SJCRH30 (cell line): ENCODE data around the gene JAZF1. TPM values are rescaled to one million over a fixed set of nuclear protein-coding genes. Genes with fewer than 3 reads are reported as not detected.

ENCODE experiments used
- DNase-seq, 2 experiments: peaks; one replicate each; pipeline ENCODE4 v3.0.0-alpha.2; 2015 to 2020
- H3K27ac ChIP-seq: fragments of 250-450 bp; sonication (Bioruptor Pico); 2 replicates; pipeline ENCODE4 v1.5.1; 2020; ENCODE audit warnings: mild to moderate bottlenecking, moderate library complexity
- H3K27me3 ChIP-seq: fragments of 250-450 bp; sonication (Bioruptor Pico); 2 replicates; pipeline ENCODE4 v1.5.1; 2020; ENCODE audit warnings: mild to moderate bottlenecking, moderate library complexity
- H3K36me3 ChIP-seq: fragments of 250-450 bp; sonication (Bioruptor Pico); 2 replicates; pipeline ENCODE4 v1.5.1; 2020; ENCODE audit warnings: mild to moderate bottlenecking, moderate library complexity
- H3K4me1 ChIP-seq: fragments of 250-450 bp; sonication (Bioruptor Pico); 2 replicates; pipeline ENCODE4 v1.5.1; 2020; ENCODE audit warnings: mild to moderate bottlenecking, moderate library complexity
- H3K4me3 ChIP-seq: fragments of 250-450 bp; sonication (Bioruptor Pico); 2 replicates; pipeline ENCODE4 v1.5.1; 2020; ENCODE audit warnings: mild to moderate bottlenecking, moderate library complexity
- H3K9me3 ChIP-seq: fragments of 250-450 bp; sonication (Bioruptor Pico); replicated peaks from 2 replicates; pipeline ENCODE4 v1.5.1; 2020; ENCODE audit warnings: mild to moderate bottlenecking, moderate library complexity
- total RNA-seq: library from RNA; depleted of rRNA; stranded (reverse); fragments of >200 nt; shearing (Covaris generic); gene quantifications from 2 replicates; pipeline ENCODE4 v1.2.3, GENCODE V29; 2014

The JAZF1 gene
- total RNA-seq, 1 experiment from 2014 or later = 10.5 TPM

- DNase-seq = no peak
- Histone ChIP-seq H3K36me3 (0 out of 2 replicates have a peak, but pooled peaks cover 2% of the 10 kb centered on the region), H3K9me3 (no peaks in the 10 kb centered on the region)
Measured at GRCh38 chr7:27822245-27822644, 358.4 kb downstream of the JAZF1 start.

GRCh38 chr7:27812706-27813105, 367.9 kb downstream of the JAZF1 start:
- Histone ChIP-seq H3K27me3 (no peaks in the 10 kb centered on the region), H3K4me1 (no peaks in the 10 kb centered on the region), H3K4me3 (no peak overlapping the region), H3K27ac (no peak overlapping the region), H3K36me3 (peaks cover 27% of the 10 kb centered on the region), H3K9me3 (no peaks in the 10 kb centered on the region)
- no peak for DNase-seq

More at GRCh38 chr7:27822245-27822644, 358.4 kb downstream of the JAZF1 start:
- H3K4me1 ChIP-seq = no peaks in the 10 kb centered on the region
- no peak overlapping the region for H3K4me3 ChIP-seq
- no peak overlapping the region for H3K27ac ChIP-seq
- no peaks in the 10 kb centered on the region for H3K27me3 ChIP-seq

DNA sequence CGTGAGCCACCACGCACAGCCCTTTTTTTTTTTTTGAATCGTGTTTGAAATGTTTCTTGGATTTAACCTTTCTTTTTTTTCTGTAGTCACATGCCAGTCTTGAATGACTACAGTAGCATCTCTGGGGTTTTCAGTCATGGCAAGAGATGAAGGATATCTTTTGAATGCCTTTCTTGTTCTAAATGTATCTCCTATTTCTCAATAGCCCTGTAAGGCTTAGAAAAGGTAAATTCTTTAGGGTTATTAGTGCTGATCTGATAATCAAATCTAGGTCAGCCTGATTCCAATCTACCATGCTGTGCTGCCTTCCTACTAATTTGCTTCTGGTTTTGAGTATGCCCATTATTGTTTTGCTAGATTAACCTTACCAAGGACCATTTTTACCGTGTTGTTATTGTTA, 370.4 kb downstream of the JAZF1 start:
- peaks cover 18% of the 10 kb centered on the region; the same call in 1 of the 2 replicates for H3K36me3 ChIP-seq

GRCh38 chr7:27808626-27809025, 372.0 kb downstream of the JAZF1 start:
- peaks cover 9% of the 10 kb centered on the region; the same call in 1 of the 2 replicates for H3K36me3 ChIP-seq
- DNase-seq = no peak
- no peaks in the 10 kb centered on the region for H3K4me1 ChIP-seq
- H3K27ac ChIP-seq = no peak overlapping the region
- H3K9me3 ChIP-seq = no peaks in the 10 kb centered on the region
- no peak overlapping the region for H3K4me3 ChIP-seq
- no peaks in the 10 kb centered on the region for H3K27me3 ChIP-seq

More for the DNA sequence above, 370.4 kb downstream of the JAZF1 start:
- H3K27ac ChIP-seq = no peak overlapping the region
- no peaks in the 10 kb centered on the region for H3K27me3 ChIP-seq
- no peak for DNase-seq
- no peak overlapping the region for H3K4me3 ChIP-seq
- no peaks in the 10 kb centered on the region for H3K4me1 ChIP-seq
- H3K9me3 ChIP-seq = no peaks in the 10 kb centered on the region

DNA sequence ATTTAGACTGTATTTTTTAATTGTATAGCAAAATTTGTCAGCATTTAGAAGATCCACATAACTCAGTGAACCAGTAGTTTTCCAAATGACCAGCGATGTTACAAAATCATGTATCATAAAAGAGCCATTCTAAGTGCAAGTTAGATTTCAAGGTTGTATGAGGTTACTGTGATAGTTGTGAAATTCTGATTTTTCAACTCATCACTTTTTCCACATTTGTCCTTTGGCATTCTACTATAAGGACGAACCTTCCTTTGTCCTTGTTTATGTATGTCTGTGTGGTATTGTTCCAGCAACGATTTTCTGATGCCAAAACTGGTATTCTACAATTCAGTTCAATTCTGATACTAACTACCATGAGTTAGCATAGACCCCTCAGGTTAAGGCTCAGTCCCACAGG, 376.5 kb downstream of the JAZF1 start:
- Histone ChIP-seq H3K27me3 (no peaks in the 10 kb centered on the region), H3K27ac (no peak overlapping the region), H3K4me1 (no peaks in the 10 kb centered on the region), H3K4me3 (no peak overlapping the region), H3K9me3 (no peaks in the 10 kb centered on the region), H3K36me3 (peaks cover 9% of the 10 kb centered on the region; the same call in 1 of the 2 replicates)
- no peak for DNase-seq

DNA sequence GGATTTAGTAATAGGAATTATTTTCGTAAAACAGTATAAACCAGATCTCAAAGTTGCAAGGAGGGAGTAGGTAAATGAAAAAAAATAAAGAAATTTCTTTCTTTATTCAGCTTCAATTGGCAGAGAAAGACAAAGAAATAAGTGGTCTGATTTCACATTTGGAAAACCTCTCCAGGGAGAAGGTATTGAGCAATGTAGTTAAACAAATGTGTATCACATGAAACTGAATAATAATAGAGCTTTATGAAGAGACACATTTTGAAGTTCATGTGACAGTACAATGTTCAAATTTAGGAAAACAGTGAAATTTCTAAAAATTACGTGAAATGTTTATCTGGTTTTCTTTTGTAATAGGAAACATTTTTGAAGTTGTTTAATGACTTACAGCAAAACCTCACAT, 377.6 kb downstream of the JAZF1 start:
- H3K4me1 ChIP-seq = no peaks in the 10 kb centered on the region
- H3K27ac ChIP-seq = no peak overlapping the region
- H3K36me3 ChIP-seq = peaks cover 10% of the 10 kb centered on the region; the same call in 1 of the 2 replicates
- H3K27me3 ChIP-seq = no peaks in the 10 kb centered on the region
- H3K9me3 ChIP-seq = no peaks in the 10 kb centered on the region
- DNase-seq = no peak
- no peak overlapping the region for H3K4me3 ChIP-seq

- no peaks in the 10 kb centered on the region for H3K4me1 ChIP-seq
- peaks cover 22% of the 10 kb centered on the region for H3K36me3 ChIP-seq
- no peak overlapping the region for H3K27ac ChIP-seq
- H3K4me3 ChIP-seq = no peak overlapping the region
- no peaks in the 10 kb centered on the region for H3K9me3 ChIP-seq
- no peak for DNase-seq
- H3K27me3 ChIP-seq = no peaks in the 10 kb centered on the region
Measured at GRCh38 chr7:27799212-27799611, 381.4 kb downstream of the JAZF1 start.

DNA sequence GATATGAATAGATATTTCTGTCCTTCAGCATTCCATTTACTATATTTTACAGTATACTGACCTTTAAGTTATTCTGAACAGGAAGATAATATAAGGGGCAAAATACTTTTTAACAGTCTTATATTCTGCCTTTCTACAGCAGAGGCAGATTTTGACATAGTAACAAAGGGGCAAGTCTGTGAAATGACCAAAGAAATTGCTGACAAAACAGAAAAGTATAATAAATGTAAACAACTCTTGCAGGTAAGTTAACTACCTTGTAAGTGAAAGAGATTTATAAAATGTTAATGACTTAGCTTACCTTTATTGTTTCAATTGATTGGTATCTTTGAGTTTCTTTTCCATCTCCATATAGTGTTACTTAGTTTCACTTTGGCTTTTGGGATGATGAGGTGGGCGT, 384.6 kb downstream of the JAZF1 start:
- DNase-seq = no peak
- Histone ChIP-seq H3K27me3 (no peaks in the 10 kb centered on the region), H3K27ac (no peak overlapping the region), H3K4me1 (no peaks in the 10 kb centered on the region), H3K9me3 (no peaks in the 10 kb centered on the region), H3K36me3 (peaks cover 42% of the 10 kb centered on the region), H3K4me3 (no peak overlapping the region)

- DNase-seq = no peak
- H3K4me1 ChIP-seq = no peaks in the 10 kb centered on the region
- H3K4me3 ChIP-seq = no peak overlapping the region
- H3K27ac ChIP-seq = no peak overlapping the region
- H3K9me3 ChIP-seq = no peaks in the 10 kb centered on the region
- H3K36me3 ChIP-seq = peaks cover 40% of the 10 kb centered on the region
- no peaks in the 10 kb centered on the region for H3K27me3 ChIP-seq
Measured at GRCh38 chr7:27793780-27794179, 386.8 kb downstream of the JAZF1 start.

- no peak for DNase-seq
- H3K4me3 ChIP-seq = no peak overlapping the region
- H3K27me3 ChIP-seq = no peaks in the 10 kb centered on the region
- no peaks in the 10 kb centered on the region for H3K4me1 ChIP-seq
- no peak overlapping the region for H3K27ac ChIP-seq
- H3K36me3 ChIP-seq = peaks cover 35% of the 10 kb centered on the region
- H3K9me3 ChIP-seq = no peaks in the 10 kb centered on the region
Measured at GRCh38 chr7:27788437-27788836, 392.2 kb downstream of the JAZF1 start.

GRCh38 chr7:27784399-27785053, 396.1 kb downstream of the JAZF1 start:
- H3K4me3 ChIP-seq = no peak overlapping the region
- DNase-seq = peak; percentile 17 to 72
- no peaks in the 10 kb centered on the region for H3K27me3 ChIP-seq
- peaks cover 18% of the 10 kb centered on the region for H3K36me3 ChIP-seq
- H3K9me3 ChIP-seq = no peaks in the 10 kb centered on the region
- no peak overlapping the region for H3K27ac ChIP-seq
- H3K4me1 ChIP-seq = no peaks in the 10 kb centered on the region

- Histone ChIP-seq H3K36me3 (peaks cover 18% of the 10 kb centered on the region), H3K9me3 (no peaks in the 10 kb centered on the region), H3K27ac (no peak overlapping the region), H3K4me1 (no peaks in the 10 kb centered on the region), H3K27me3 (no peaks in the 10 kb centered on the region), H3K4me3 (no peak overlapping the region)
- DNase-seq = no peak
Measured at GRCh38 chr7:27782849-27783248, 397.7 kb downstream of the JAZF1 start.

DNA sequence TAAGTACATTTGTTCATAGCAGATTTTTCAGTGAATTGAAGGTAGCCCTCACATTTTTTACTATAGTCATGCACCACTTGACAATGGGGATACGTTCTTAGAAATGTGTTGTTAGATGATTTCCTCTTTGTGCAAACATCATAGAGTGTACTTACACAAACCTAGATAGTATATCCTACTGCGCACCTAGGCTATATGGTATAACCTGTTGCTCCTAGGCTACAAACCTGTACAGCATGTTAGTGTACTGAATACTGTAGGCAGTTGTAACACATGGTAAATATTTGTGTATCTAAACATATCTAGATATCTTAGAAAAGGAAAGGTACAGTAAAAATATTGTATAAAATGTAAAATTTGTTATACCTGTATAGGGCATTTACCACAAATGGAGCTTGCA, 399.4 kb downstream of the JAZF1 start:
- H3K36me3 ChIP-seq = peaks cover 9% of the 10 kb centered on the region; the same call in 1 of the 2 replicates
- no peaks in the 10 kb centered on the region for H3K9me3 ChIP-seq
- H3K4me1 ChIP-seq = no peaks in the 10 kb centered on the region
- no peaks in the 10 kb centered on the region for H3K27me3 ChIP-seq
- DNase-seq = no peak
- H3K27ac ChIP-seq = no peak overlapping the region
- H3K4me3 ChIP-seq = no peak overlapping the region
